Left lobe of liver (tissue), 2 donors: ENCODE data around the gene RTN4RL2. TPM values are rescaled to one million over a fixed set of nuclear protein-coding genes. Genes with fewer than 3 reads are reported as not detected.

ENCODE experiments used
- ATAC-seq: fragments of 200-7000 bp; cut with Tn5 transposase; one replicate; pipeline ENCODE4 v1.9.1; 2020; ENCODE audit warnings: mild to moderate bottlenecking, moderate library complexity
- DNase-seq: peaks from one replicate; pipeline ENCODE4 v3.0.0-alpha.2; 2020; ENCODE audit warnings: low spot score
- total RNA-seq: library from RNA; stranded (reverse); gene quantifications from one replicate; pipeline ENCODE4 v1.2.1, GENCODE V29; 2021
- donor health status: DM: no; HTN: no; CAD: no; lungs with moderate emphysema.
- donor health status: DM: no; HTN: yes; CAD: no.

RTN4RL2 gene
- 22.0 TPM for total RNA-seq

DNA sequence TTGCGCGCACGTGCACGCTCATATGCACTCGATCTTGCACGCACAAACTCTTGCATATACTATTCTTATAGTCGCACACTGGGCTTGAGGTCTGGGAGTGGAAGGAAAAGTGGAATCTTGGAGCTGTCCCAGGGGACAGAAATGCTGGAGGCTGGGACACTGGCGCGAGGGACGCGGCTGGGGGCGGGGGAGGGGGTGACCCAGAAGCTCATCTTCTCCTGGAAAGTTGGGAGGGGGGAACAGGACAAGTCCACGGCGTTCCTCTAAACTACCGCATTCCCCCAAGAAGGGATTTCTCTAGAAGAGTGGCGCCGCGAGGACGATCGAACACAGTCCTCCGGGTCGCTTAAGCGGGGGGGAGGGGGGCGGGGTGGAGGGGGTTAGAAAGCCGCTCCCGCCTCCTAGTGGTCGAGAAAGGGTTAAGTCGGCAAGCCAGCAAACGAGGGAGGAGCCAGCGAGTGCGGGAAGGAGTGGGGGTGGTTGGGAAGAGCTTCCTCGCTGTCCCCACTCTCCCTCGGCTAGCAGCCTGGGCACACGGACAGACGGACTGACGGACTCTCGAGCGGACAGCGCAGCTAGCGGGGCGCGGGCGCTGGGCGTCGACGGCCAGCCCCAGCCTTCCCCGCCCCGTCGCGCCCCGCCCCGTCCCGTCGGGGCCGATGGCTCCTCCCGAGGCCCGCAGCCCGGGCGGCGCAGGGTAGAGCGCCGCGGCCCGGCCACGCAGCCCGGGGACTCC is at the start of gene RTN4RL2:
RTN4RL2 (plus strand) TSS at position 507 of the 736 bp plus-strand sequence. CDS start 338 bp downstream, outside the sequence.
- DNase-seq: peak; percentile 81
- ATAC-seq: peak; percentile 52

DNA sequence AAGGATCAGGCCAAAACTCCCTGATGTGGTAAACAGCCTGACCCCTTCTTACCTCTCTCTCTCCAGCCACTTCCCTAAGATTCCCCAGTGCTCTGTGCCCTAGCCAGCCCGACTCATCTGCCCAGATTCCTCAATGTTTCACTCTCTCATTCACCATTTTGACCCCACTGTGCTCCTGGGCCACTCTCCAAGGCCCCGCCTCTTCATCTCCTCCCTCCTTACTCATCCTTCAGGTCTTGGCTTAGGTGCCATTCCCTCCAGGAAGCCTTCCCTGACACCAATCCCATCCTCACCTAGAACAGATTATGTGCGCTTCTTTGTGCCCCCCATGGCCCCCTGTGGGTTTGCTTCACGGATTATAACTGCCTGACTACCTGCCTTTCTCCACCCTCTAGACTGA is 46.6 kb upstream of the RTN4RL2 start:
- no peak for DNase-seq
- ATAC-seq: no peak

DNA sequence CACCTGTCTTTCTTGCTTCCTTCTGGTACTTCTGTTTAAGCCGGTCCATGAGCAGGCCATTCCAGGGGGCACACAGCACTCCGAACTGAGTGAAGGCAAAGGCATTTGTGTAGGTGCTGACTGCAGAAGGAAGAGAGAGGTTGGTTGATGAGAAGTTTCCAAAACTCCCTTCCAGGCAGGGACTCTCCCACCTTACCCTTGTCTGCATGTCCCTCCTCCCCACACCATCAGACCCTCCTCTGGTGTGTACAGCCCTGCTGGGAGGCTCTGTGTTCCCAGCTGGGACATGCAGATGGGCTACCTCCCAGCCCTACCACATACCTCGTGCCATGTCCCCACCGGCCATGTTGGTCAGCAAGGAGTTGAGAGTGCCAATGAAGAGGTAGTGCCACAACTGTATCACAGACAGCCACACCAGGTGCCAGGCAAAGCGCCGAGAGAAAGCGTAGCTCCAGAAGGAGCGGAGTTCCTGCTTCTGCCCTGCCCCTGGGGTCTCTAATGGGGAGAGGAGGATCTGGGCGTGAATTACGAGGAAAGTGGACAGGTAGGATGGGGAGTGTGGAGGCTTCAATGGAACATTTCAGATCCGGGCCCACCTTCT is 45.6 kb upstream of the RTN4RL2 start:
- no peak for DNase-seq
- ATAC-seq: no peak

DNA sequence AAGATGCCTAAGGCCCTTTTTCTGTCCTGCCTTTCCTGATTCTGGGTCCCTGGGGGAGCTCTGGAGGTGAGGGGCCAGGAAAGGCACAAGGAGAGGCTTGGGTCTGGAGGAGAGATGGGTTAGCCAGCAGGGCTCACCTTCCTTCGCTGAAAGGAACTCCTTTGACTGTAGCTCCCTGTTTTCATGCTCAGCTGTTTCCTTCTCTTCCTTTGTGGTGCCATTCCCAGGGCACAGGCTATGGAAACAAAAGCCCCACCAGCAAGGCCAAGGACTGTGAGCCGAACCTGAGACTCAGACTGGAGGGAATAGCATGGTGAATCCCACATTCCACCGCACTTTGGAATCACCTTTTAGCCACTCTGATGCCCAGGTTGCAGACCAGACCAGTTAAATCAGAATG is 43.9 kb upstream of the RTN4RL2 start:
- ATAC-seq (no peak), DNase-seq (no peak)

DNA sequence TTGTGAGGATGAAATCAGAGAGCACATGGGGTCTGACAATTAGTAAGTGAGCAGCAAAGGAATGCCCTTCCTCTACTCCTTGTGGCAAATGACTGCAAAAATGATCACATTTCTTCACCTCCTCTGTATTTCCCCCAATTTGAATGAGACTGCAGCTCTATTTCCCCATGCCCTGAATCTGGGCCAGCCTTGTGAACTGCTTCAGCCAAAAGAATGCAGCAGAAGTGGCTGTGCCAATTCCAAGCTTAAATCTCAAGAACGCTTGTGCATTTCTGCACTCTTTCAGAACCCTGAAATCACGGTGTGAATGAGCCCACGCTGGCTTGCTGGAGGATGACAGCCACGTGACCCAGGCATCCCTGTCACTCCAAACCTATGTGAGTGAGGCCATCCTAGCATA is 43.3 kb upstream of the RTN4RL2 start:
- no peak for ATAC-seq
- no peak for DNase-seq

GRCh38 chr11:57418131-57418530 is 42.2 kb upstream of the RTN4RL2 start:
- no peak for DNase-seq
- ATAC-seq: no peak

- no peak for DNase-seq
- ATAC-seq: no peak
Observed at GRCh38 chr11:57419146-57419545, 41.2 kb upstream of the RTN4RL2 start.

GRCh38 chr11:57421066-57421465 is 39.3 kb upstream of the RTN4RL2 start:
- DNase-seq (no peak), ATAC-seq (no peak)

DNA sequence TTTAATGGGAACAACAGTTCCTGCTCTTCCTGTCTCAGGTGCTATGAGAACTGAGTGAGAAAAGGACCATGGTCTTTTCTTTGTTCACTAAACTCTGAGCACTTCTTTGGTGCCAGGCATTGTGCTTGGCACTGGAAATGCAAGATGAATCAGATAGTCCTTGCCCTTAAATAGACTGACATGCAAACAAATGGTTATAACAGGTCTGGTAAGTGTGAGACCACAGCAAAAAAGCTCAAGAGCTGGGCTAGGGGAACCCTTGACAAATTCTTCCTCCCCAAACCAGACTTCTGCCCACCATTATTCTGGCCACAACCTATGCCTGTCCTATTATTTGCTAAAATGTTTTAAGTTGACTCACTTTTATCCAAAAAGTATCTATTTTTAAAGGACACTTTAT is 38.5 kb upstream of the RTN4RL2 start:
- ATAC-seq: no peak
- DNase-seq: no peak

DNA sequence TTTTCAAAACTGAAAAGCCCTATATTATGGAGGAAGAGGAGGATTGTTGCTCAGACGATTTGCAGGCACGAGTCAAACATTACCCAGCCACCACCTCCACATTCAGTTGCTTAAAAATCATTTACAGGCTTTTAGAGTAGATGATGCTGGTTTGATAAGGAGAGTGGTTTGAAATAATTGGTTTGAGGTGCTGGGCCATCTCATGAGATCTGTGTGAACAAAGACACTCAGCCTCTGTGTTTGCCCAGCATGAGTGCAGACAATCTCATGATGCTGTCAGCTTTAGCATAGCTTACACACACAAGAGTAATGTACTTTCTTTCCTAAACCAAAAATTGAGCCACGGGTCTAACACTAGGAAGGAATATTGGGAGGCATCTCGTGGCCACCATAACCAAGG is 37.7 kb upstream of the RTN4RL2 start:
- no peak for DNase-seq
- no peak for ATAC-seq

DNA sequence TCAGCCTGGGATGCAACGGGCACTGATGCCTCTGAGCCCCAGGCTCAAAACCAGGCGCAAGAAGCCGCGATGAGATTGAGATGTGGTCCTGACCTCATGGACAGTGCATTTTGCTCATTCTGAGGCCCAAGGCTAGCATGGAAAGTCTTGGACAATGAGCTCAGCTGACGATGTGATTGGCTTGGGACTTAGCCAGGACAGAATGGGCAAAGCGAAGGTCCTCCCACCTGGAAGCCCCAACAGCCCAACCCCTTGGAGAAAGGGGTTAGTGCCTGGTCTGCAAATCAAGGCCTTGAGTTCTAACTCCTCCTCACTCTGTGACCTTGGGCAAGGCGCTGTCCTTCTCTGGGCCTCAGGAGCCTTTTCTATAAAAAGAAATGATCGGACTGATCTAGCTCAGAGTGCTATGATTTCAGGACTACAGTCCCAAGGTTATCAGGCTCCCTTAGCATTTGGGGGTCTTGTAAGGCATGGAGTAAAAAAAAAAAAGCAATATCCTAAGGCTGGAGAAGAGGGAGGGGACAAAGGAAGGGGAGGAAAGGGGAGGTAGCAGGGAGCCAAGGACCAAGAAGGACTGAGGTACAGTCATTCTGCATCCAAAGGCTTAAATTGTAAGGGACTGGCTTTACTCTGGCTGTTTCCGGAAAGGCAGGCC is 36.1 kb upstream of the RTN4RL2 start:
- ATAC-seq (no peak), DNase-seq (no peak)

GRCh38 chr11:57424792-57425564 is 35.4 kb upstream of the RTN4RL2 start:
- DNase-seq: peak; percentile 61
- peak; percentile 13 for ATAC-seq

DNA sequence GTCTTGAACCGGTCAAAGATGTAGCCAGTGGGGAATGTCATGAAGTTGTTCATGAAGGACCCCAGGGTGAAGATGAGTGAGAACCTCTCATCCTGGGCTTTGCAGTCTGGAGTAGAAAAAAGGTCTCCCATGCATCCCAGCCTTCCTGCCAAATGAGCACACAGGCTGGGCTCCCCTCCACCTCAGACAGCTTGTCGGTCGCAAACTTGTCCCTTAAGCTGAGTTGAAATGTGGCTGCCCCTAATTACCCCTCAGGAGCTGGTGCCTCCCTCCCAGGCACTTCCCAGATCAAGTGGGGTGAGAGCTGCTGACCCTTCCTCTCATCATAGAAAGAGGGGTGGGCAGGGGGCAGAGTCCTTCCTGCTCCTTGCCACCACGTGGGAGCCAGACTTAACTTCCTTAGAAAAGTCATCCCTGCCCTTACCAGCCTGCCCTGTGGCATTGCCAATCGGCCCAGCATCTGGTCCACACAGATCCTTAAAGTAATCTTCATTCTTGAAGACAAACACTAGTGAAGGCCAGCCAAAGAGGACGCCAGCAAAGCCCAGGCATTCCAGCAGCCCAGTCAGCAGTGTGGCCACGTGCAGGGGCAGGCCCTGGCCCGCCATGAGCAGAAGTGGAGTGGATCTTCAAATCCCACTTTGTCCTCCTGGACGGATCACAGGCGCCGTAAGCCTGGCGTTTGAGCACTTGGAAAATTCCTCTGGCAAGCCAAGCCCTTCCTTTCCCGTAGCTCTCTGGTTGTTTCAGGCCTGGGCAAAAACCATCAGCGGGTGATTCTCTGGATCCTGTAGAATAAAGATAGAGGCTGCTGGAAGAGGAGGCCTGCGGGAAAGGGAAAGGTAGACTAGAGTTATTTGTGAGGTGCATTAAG is 34.5 kb upstream of the RTN4RL2 start:
- ATAC-seq (peak; percentile 25), DNase-seq (peak; percentile 55)

- peak; percentile 53 for DNase-seq
- ATAC-seq: peak; percentile 22
Observed at GRCh38 chr11:57426439-57426928, 33.8 kb upstream of the RTN4RL2 start.

GRCh38 chr11:57426929-57427726 is 33.2 kb upstream of the RTN4RL2 start, which contains the start of gene SLC43A3:
SLC43A3 (minus strand) TSS chr11:57427121; CDS start chr11:57426172, 949 bp downstream.
- DNase-seq (peak; percentile 89), ATAC-seq (peak; percentile 73)

GRCh38 chr11:57427727-57428082 is 32.6 kb upstream of the RTN4RL2 start:
- peak; percentile 24 for ATAC-seq
- peak; percentile 72 for DNase-seq

GRCh38 chr11:57428643-57429042 is 31.7 kb upstream of the RTN4RL2 start:
- DNase-seq (no peak), ATAC-seq (no peak)

GRCh38 chr11:57429946-57430345 is 30.4 kb upstream of the RTN4RL2 start:
- DNase-seq: no peak
- no peak for ATAC-seq

DNA sequence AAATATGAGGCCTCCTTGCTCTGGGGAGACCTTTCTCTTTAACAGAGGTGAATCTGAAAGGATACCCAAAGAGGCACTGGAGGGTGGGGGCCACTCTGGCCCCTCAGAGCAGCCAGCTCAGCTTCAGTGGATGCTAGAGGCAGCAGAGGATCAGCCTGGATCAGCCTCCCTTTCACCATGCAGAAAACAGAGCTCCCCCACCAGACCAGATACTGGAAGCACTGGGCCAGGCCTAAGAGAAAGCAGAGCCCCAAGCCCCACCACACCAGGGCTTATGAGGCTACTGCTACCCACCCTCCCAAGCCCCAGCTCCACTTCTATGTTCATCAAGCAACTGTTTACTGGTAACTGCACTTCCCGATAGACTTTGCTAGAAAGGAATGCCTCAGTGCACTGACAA is 29.4 kb upstream of the RTN4RL2 start:
- ATAC-seq (no peak), DNase-seq (no peak)
